Gastroesophageal sphincter (tissue), 4 donors: Measurements from ENCODE around the gene VGF. TPM values are rescaled to one million over a fixed set of nuclear protein-coding genes. Genes with fewer than 3 reads are reported as not detected.
A peak's percentile ranks its signal among the peaks of the same experiment; 100 is the strongest.
"Not testable (repeated sequence)": the region's sequence is repeated elsewhere in the genome, so short reads cannot be mapped to it uniquely, and the experiment has no call there.

ENCODE experiments used
- ATAC-seq: fragments of 150-250 bp; one replicate; pipeline ENCODE4 v1.9.1; 2016; ENCODE audit warnings: mild to moderate bottlenecking, moderate library complexity
- H3K27ac ChIP-seq, 4 donors: fragments of 200-600 bp; sonication (generic) in 3 of 4; 1 replicate in 3 of 4; 2 replicates in 1 of 4; pipeline ENCODE4 v1.5.1; 2016 to 2019
- H3K27me3 ChIP-seq: fragments of 200-600 bp; sonication (generic); one replicate; pipeline ENCODE4 v1.5.1; 2019
- H3K36me3 ChIP-seq, 2 donors: fragments of 200-600 bp; sonication (generic); one replicate each; pipeline ENCODE4 v1.5.1; 2019; ENCODE audit warnings: control low read depth in 1 of 2
- H3K4me1 ChIP-seq, 3 donors: fragments of 200-600 bp; sonication (generic); 1 replicate in 2 of 3; 2 replicates in 1 of 3; pipeline ENCODE4 v1.5.1; 2016 to 2019; ENCODE audit warnings: control low read depth in 2 of 3
- H3K4me3 ChIP-seq, 2 donors: fragments of 200-600 bp; sonication (generic); one replicate each; pipeline ENCODE4 v1.5.1; 2019; ENCODE audit warnings: mild to moderate bottlenecking in 1 of 2, moderate library complexity in 1 of 2
- H3K9me3 ChIP-seq, 3 donors: fragments of 200-600 bp; sonication (generic); one replicate each; pipeline ENCODE4 v1.5.1; 2017 to 2019; ENCODE audit warnings: control low read depth in 2 of 3
- CTCF ChIP-seq, 4 experiments: fragments of 200-600 bp in 2 of 4; fragments of 450-650 bp in 2 of 4; sonication (generic) in 1 of 4; IDR thresholded peaks; one replicate each; pipeline ENCODE4 v1.5.1; 2017 to 2019; ENCODE audit warnings: antibody characterized with exemption in 4 of 4, mild to moderate bottlenecking in 2 of 4, moderate library complexity in 2 of 4
- EP300 ChIP-seq: sonication (generic); formaldehyde crosslinking; IDR thresholded peaks from one replicate; pipeline ENCODE4 v1.6.1; 2017; ENCODE audit warnings: antibody characterized with exemption, mild to moderate bottlenecking
- POLR2A ChIP-seq, 2 donors: fragments of 450-650 bp; IDR thresholded peaks; one replicate each; pipeline ENCODE4 v1.6.1; 2017; ENCODE audit warnings: antibody characterized with exemption in 2 of 2, mild to moderate bottlenecking in 2 of 2, moderate library complexity in 1 of 2
- POLR2AphosphoS5 ChIP-seq: sonication (generic); formaldehyde crosslinking; IDR thresholded peaks from one replicate; pipeline ENCODE4 v1.6.1; 2017; ENCODE audit warnings: antibody characterized with exemption
- WGBS, 2 donors: methylation state at CpG; one replicate each; pipeline ENCODE4 v1.1.5; 2018; ENCODE audit warnings: low coverage in 1 of 2; 5-methylcytosine and 5-hydroxymethylcytosine counted together
- total RNA-seq, 4 donors: library from RNA; depleted of rRNA; stranded (reverse); fragments of >200 nt; gene quantifications; one replicate each; pipeline ENCODE4 v1.1.0, GENCODE V29; 2016

The VGF gene
- total RNA-seq, 4 donors from 2014 or later: 0.25 to 0.27 TPM; not detected in 2

GRCh38 chr7:101123703-101124068, 41.7 kb downstream of the VGF start:
- peak overlapping the region in 1 of 4 donors; percentile 33 for H3K27ac ChIP-seq
- WGBS, 2 donors: 0 to 100% methylated on average over 1 to 3 of the region's 3 CpGs
- no peak for TF ChIP-seq EP300
- no peak for TF ChIP-seq CTCF (IDR thresholded peaks at IDR 0.05)
- no peak for TF ChIP-seq POLR2A (IDR thresholded peaks at IDR 0.05)
- TF ChIP-seq POLR2AphosphoS5: no peak
- no peaks in the 10 kb centered on the region for H3K9me3 ChIP-seq
- no peak for ATAC-seq
- no peaks in the 10 kb centered on the region for H3K36me3 ChIP-seq
- no peak overlapping the region for H3K4me3 ChIP-seq
- H3K27me3 ChIP-seq: no peaks in the 10 kb centered on the region
- H3K4me1 ChIP-seq: peaks cover 0 to 53% (median 35%) of the 10 kb centered on the region in 3 donors

- ATAC-seq: no peak
- Histone ChIP-seq H3K9me3 (no peaks in the 10 kb centered on the region), H3K36me3 (no peaks in the 10 kb centered on the region), H3K27ac (peak overlapping the region in 3 of 4 donors; percentile 86 to 89 (median 87)), H3K4me3 (no peak overlapping the region), H3K27me3 (no peaks in the 10 kb centered on the region), H3K4me1 (peaks cover 0 to 53% (median 35%) of the 10 kb centered on the region in 3 donors)
- TF ChIP-seq CTCF (IDR thresholded peaks at IDR 0.05) (no peak), EP300 (no peak), POLR2A (IDR thresholded peaks at IDR 0.05) (no peak), POLR2AphosphoS5 (no peak)
- WGBS, 2 donors: 69 to 94% methylated on average over 6 to 7 of the region's 11 CpGs
Measured at GRCh38 chr7:101122933-101123702, 42.3 kb downstream of the VGF start.

GRCh38 chr7:101121991-101122932, 43.1 kb downstream of the VGF start:
- Histone ChIP-seq H3K4me1 (peaks cover 0 to 50% (median 31%) of the 10 kb centered on the region in 3 donors), H3K36me3 (no peaks in the 10 kb centered on the region)
- TF ChIP-seq CTCF (IDR thresholded peaks at IDR 0.05) (no peak), POLR2AphosphoS5 (peak; percentile 84), POLR2A (IDR thresholded peaks at IDR 0.05) (no peak), EP300 (no peak)

GRCh38 chr7:101121631-101121990, 43.8 kb downstream of the VGF start:
- Histone ChIP-seq H3K4me1 (peaks cover 0 to 44% (median 27%) of the 10 kb centered on the region in 3 donors), H3K27ac (peak overlapping the region; percentile 71 to 89 (median 86)), H3K4me3 (peak overlapping the region in 1 of 2 donors; percentile 45)
- ATAC-seq, H3K27me3 ChIP-seq, H3K9me3 ChIP-seq, H3K36me3 ChIP-seq: not testable (repeated sequence)
- 0 to 45% methylated on average over 2 to 9 of the region's 9 CpGs for WGBS, 2 donors

More at GRCh38 chr7:101121991-101122932, 43.1 kb downstream of the VGF start:
- 18 to 19% methylated on average over 14 of the region's 17 CpGs for WGBS, 2 donors
- peak overlapping the region; percentile 71 to 89 (median 86) for H3K27ac ChIP-seq
- H3K4me3 ChIP-seq: peak overlapping the region; percentile 38 to 45
- peak; percentile 82 for ATAC-seq
- H3K9me3 ChIP-seq: no peaks in the 10 kb centered on the region
- H3K27me3 ChIP-seq: no peaks in the 10 kb centered on the region

- no peaks in the 10 kb centered on the region for H3K9me3 ChIP-seq
- WGBS, 2 donors: 70% methylated on average over 1 of the region's 4 CpGs; no CpG with 5 or more reads in 1 of the 2 donors
- peaks cover 0 to 31% (median 22%) of the 10 kb centered on the region in 3 donors for H3K4me1 ChIP-seq
- H3K36me3 ChIP-seq: no peaks in the 10 kb centered on the region
- H3K27me3 ChIP-seq: no peaks in the 10 kb centered on the region
- H3K4me3 ChIP-seq: no peak overlapping the region
- H3K27ac ChIP-seq: no peak overlapping the region
- TF ChIP-seq POLR2A (IDR thresholded peaks at IDR 0.05): no peak
- no peak for TF ChIP-seq CTCF (IDR thresholded peaks at IDR 0.05)
- TF ChIP-seq POLR2AphosphoS5: no peak
- TF ChIP-seq EP300: no peak
- ATAC-seq: no peak
Measured at GRCh38 chr7:101120315-101120714, 45.1 kb downstream of the VGF start.
